Endothelial cell of umbilical vein (primary cell): ENCODE data around the gene CLDN5. TPM values are rescaled to one million over a fixed set of nuclear protein-coding genes. Genes with fewer than 3 reads are reported as not detected.
A peak's percentile ranks its signal among the peaks of the same experiment; 100 is the strongest.

Source experiments
- BruUV-seq: library from RNA; stranded (reverse); fragments of 400-500 nt; replicated peaks from 2 replicates; lab custom pipeline; 2021; lab: Mats Ljungman, UMichigan
- CTCF ChIA-PET: fragments of 300-600, 350-600 bp; sonication (Branson Sonifier 250); formaldehyde crosslinking; loops from one replicate; lab custom pipeline; 2021; ENCODE audit warnings: antibody characterized with exemption, inconsistent platforms; lab: Charles Lee
- POLR2A ChIA-PET: fragments of 300-600, 350-600 bp; sonication (Branson Sonifier 250); formaldehyde crosslinking; loops from one replicate; lab custom pipeline; 2021; ENCODE audit warnings: antibody characterized with exemption, inconsistent platforms; lab: Charles Lee
- DNase-seq: peaks from one replicate; pipeline ENCODE4 v3.0.0-alpha.2; 2011; ENCODE audit warnings: low read depth, low spot score
- FAIRE-seq: peaks from 2 replicates; lab custom pipeline; 2011; peaks lifted over from hg19 to GRCh38; lab: Jason Lieb, UNC
- H2AFZ ChIP-seq: 2 replicates; pipeline ENCODE4 v1.6.0; 2012; ENCODE audit warnings: low read depth, low read length, control low read depth, inconsistent platforms
- H3K27ac ChIP-seq: 2 replicates; pipeline ENCODE4 v1.5.1; 2011; ENCODE audit warnings: low read depth, mild to moderate bottlenecking, control low read depth, low read length, moderate library complexity; ENCODE audit not compliant: insufficient read depth
- H3K27me3 ChIP-seq, 2 experiments: 2 replicates each; pipeline versions ENCODE4 v1.6.0 to v1.6.1; 2011; ENCODE audit warnings: low read length in 2 of 2, mixed read lengths in 1 of 2; ENCODE audit not compliant: control insufficient read depth in 2 of 2, insufficient read depth in 2 of 2
- H3K36me3 ChIP-seq, 2 experiments: 2 replicates in 1 of 2; 3 replicates in 1 of 2; pipeline ENCODE4 v1.5.1; 2011; ENCODE audit warnings: low read length in 2 of 2, mild to moderate bottlenecking in 1 of 2, moderate library complexity in 1 of 2; ENCODE audit not compliant: control insufficient read depth in 2 of 2, insufficient read depth in 2 of 2; ENCODE audit errors: extremely low read depth in 1 of 2
- H3K4me1 ChIP-seq: 3 replicates; pipeline ENCODE4 v1.5.1; 2011; ENCODE audit warnings: mild to moderate bottlenecking, low read length; ENCODE audit not compliant: control insufficient read depth, insufficient read depth; ENCODE audit errors: extremely low read depth
- H3K4me2 ChIP-seq: 2 replicates; pipeline ENCODE4 v1.6.1; 2011; ENCODE audit warnings: low read length, control low read depth, mixed read lengths; ENCODE audit not compliant: insufficient read depth
- H3K4me3 ChIP-seq, 3 experiments: fragments of 200-600 bp in 1 of 3; sonication (generic), shearing (Covaris generic) in 1 of 3; replicated peaks in 1 of 3; 2 replicates each; pipeline ENCODE4 v1.5.1; 2011 to 2016; ENCODE audit warnings: control low read depth in 3 of 3, low read length in 3 of 3, mild to moderate bottlenecking in 2 of 3, inconsistent platforms in 1 of 3, low read depth in 1 of 3, moderate library complexity in 1 of 3; ENCODE audit not compliant: insufficient read depth in 1 of 3
- H3K79me2 ChIP-seq: 2 replicates; pipeline ENCODE4 v1.6.0; 2012; ENCODE audit warnings: low read length, inconsistent platforms; ENCODE audit not compliant: control insufficient read depth, insufficient read depth
- H3K9ac ChIP-seq: replicated peaks from 2 replicates; pipeline ENCODE3; 2011; ENCODE audit warnings: low read length, control low read depth; ENCODE audit not compliant: insufficient read depth; ENCODE audit errors: extremely low read depth
- H3K9me1 ChIP-seq: replicated peaks from 3 replicates; pipeline ENCODE4 v1.6.0; 2011; ENCODE audit warnings: mild to moderate bottlenecking, low read length; ENCODE audit not compliant: control insufficient read depth, insufficient read depth; ENCODE audit errors: extremely low read depth
- H3K9me3 ChIP-seq: replicated peaks from 2 replicates; pipeline ENCODE4 v1.5.1; 2012; ENCODE audit warnings: low read length, inconsistent platforms; ENCODE audit not compliant: control insufficient read depth, insufficient read depth
- H4K20me1 ChIP-seq: replicated peaks from 2 replicates; pipeline ENCODE3; 2011; ENCODE audit warnings: mild to moderate bottlenecking, low read length; ENCODE audit not compliant: control insufficient read depth, insufficient read depth; ENCODE audit errors: extremely low read depth
- CTCF ChIP-seq, 2 donors: IDR thresholded peaks; 1 replicate in 1 of 2; 2 replicates in 1 of 2; pipeline ENCODE4 v1.5.1; 2011; ENCODE audit warnings: low read length in 2 of 2, mild to moderate bottlenecking in 2 of 2, moderate library complexity in 2 of 2, control low read depth in 1 of 2, inconsistent platforms in 1 of 2, low read depth in 1 of 2; ENCODE audit not compliant: insufficient read depth in 1 of 2; ENCODE audit errors: extremely low read depth in 1 of 2
- EZH2 ChIP-seq: IDR thresholded peaks from 2 replicates; pipeline ENCODE4 v1.6.1; 2012; ENCODE audit warnings: borderline replicate concordance, low read depth, mild to moderate bottlenecking, moderate library complexity, low read length, inconsistent platforms; ENCODE audit not compliant: severe bottlenecking
- FOS ChIP-seq: IDR thresholded peaks from 2 replicates; pipeline ENCODE4 v1.6.1; 2011; ENCODE audit warnings: mild to moderate bottlenecking, low read length, moderate library complexity, borderline replicate concordance; ENCODE audit not compliant: insufficient read depth
- GATA2 ChIP-seq: IDR thresholded peaks from 2 replicates; pipeline ENCODE4 v1.7.0; 2011; ENCODE audit warnings: low read depth, mild to moderate bottlenecking, moderate library complexity, mixed read lengths, low read length; ENCODE audit not compliant: insufficient read length, insufficient read depth
- JUN ChIP-seq: IDR thresholded peaks from 2 replicates; pipeline ENCODE4 v1.6.1; 2011; ENCODE audit warnings: borderline replicate concordance, low read depth; ENCODE audit not compliant: insufficient read length, insufficient read depth
- MAX ChIP-seq: IDR thresholded peaks from 2 replicates; pipeline ENCODE4 v1.6.1; 2011; ENCODE audit not compliant: insufficient read depth, insufficient read length
- MYC ChIP-seq: IDR thresholded peaks from one replicate; pipeline ENCODE4 v1.6.1; 2011; ENCODE audit warnings: mild to moderate bottlenecking, low read depth, low read length
- POLR2A ChIP-seq: IDR thresholded peaks from 2 replicates; pipeline ENCODE4 v1.6.1; 2012; ENCODE audit warnings: low read depth, mild to moderate bottlenecking, control low read depth, low read length
- POLR2AphosphoS5 ChIP-seq: IDR thresholded peaks from 2 replicates; pipeline ENCODE4 v1.6.1; 2012; ENCODE audit warnings: low read depth, mild to moderate bottlenecking, control low read depth, low read length, moderate library complexity; ENCODE audit not compliant: insufficient read depth
- dilution Hi-C: fragments of 300-500 bp; cut with MboI; formaldehyde crosslinking; loops from one replicate; pipeline ENCODE4 v1.15.0; 2019; ENCODE audit warnings: low sequenced_read_pairs; ENCODE audit not compliant: extremely low pct_ligation_motif_present
- intact Hi-C: fragments of 100-400 bp; cut with micrococcal nuclease; formaldehyde crosslinking; loops from one replicate; pipeline ENCODE4 v1.10.0; 2022
- polyA plus RNA-seq, 4 experiments: library from polyadenylated mRNA; depleted of rRNA in 3 of 4; stranded (reverse) in 3 of 4; unstranded in 1 of 4; fragments of >200 nt; gene quantifications; 2 replicates each; pipeline versions ENCODE4 v1.2.1 to v1.2.3, GENCODE V29; 2011 to 2012; ENCODE audit warnings: missing spikeins in 1 of 4
- total RNA-seq: library from RNA; stranded (reverse); gene quantifications from 2 replicates; pipeline ENCODE4 v1.2.3, GENCODE V29; 2021

Gene CLDN5
- total and polyA plus RNA-seq, 2 donors (not counting 3 experiments of a cell fraction or from before 2014, with no cell fraction given): 198 to 252 TPM

GRCh38 chr22:19478045-19478900 is 45.9 kb downstream of the CLDN5 start:
- peaks cover 10 to 12% of the 10 kb centered on the region in 2 experiments for H3K36me3 ChIP-seq
- H4K20me1 ChIP-seq: no peaks in the 10 kb centered on the region
- H3K79me2 ChIP-seq: peaks cover 60% of the 10 kb centered on the region
- peak overlapping the region; percentile 99 for H3K9ac ChIP-seq
- peak overlapping the region; percentile 98 for H3K4me2 ChIP-seq
- no peaks in the 10 kb centered on the region for H3K9me1 ChIP-seq
- peak overlapping the region; percentile 86 for H2AFZ ChIP-seq
- H3K4me1 ChIP-seq: peaks cover 36% of the 10 kb centered on the region
- H3K27me3 ChIP-seq: no peaks in the 10 kb centered on the region
- dilution Hi-C loops (no loop called here), intact Hi-C loops (loop anchor here (2.0 to 10.0 kb wide), 3 partner anchors 31 to 237 kb away; partner anchors contain the start of genes C22orf39, MRPL40 and SEPTIN5)
- H3K27ac ChIP-seq: peak overlapping the region; percentile 100
- H3K4me3 ChIP-seq: peak overlapping the region; percentile 53 to 87 (median 83)
- H3K9me3 ChIP-seq: no peaks in the 10 kb centered on the region
- no peak for DNase-seq
- no peak for TF ChIP-seq JUN
- no peak for TF ChIP-seq MAX
- no peak for TF ChIP-seq FOS
- TF ChIP-seq GATA2: no peak
- TF ChIP-seq POLR2AphosphoS5: no peak
- no peak for TF ChIP-seq MYC
- TF ChIP-seq CTCF (IDR thresholded peaks at IDR 0.05; ENCODE audit: extremely low read depth in 1 of 2, insufficient read depth in 1 of 2, low read depth in 1 of 2, low read length in 2 of 2): no peak
- no peak for TF ChIP-seq POLR2A
- TF ChIP-seq EZH2: no peak
- ChIA-PET CTCF (interaction anchor here (1.0 to 4.7 kb wide), 13 partner anchors 11 to 299 kb away, joined by 3 to 67 read pairs (median 5); partner anchors contain the start of genes HIRA and SLC25A1), POLR2A (interaction anchor here (1.6 kb wide), 2 partner anchors 19 to 41 kb away, joined by 3 to 4 read pairs; no protein-coding TSS in a partner anchor)
- FAIRE-seq: peak; percentile 56
- BruUV-seq: TSS peak; percentile 29
